WTC11 (cell line): Measurements from ENCODE around the gene ALAD. TPM values are rescaled to one million over a fixed set of nuclear protein-coding genes. Genes with fewer than 3 reads are reported as not detected.

Experiments
- ATAC-seq: fragments of 200-7000 bp; cut with Tn5 transposase; 2 replicates; pipeline ENCODE4 v1.10.0; 2021; ENCODE audit warnings: mild to moderate bottlenecking, moderate library complexity
- CTCF ChIA-PET: fragments of 300-600 bp; sonication (Branson Sonifier 250); formaldehyde crosslinking; loops from one replicate; lab custom pipeline; 2021; ENCODE audit warnings: antibody characterized with exemption; lab: Charles Lee
- POLR2A ChIA-PET: fragments of 350-600 bp; sonication (Branson Sonifier 250); formaldehyde crosslinking; loops from one replicate; lab custom pipeline; 2021; ENCODE audit warnings: antibody characterized with exemption; lab: Charles Lee
- DNase-seq: peaks from one replicate; pipeline ENCODE4 v3.0.0; 2021; ENCODE audit warnings: low spot score
- H3K27ac Mint-ChIP-seq: 2 replicates; pipeline ENCODE4 v1.8.0; 2021; ENCODE audit warnings: mixed read lengths
- H3K27me3 Mint-ChIP-seq: 2 replicates; pipeline ENCODE4 v1.8.0; 2021; ENCODE audit warnings: low read depth, mild to moderate bottlenecking, moderate library complexity, mixed read lengths
- H3K36me3 Mint-ChIP-seq: 2 replicates; pipeline ENCODE4 v1.8.0; 2021; ENCODE audit warnings: mixed read lengths
- H3K4me1 Mint-ChIP-seq: 2 replicates; pipeline ENCODE4 v1.8.0; 2022; ENCODE audit warnings: mixed read lengths
- H3K4me3 Mint-ChIP-seq: 2 replicates; pipeline ENCODE4 v1.8.0; 2021; ENCODE audit warnings: mild to moderate bottlenecking, moderate library complexity, mixed read lengths
- H3K9me3 Mint-ChIP-seq: 2 replicates; pipeline ENCODE4 v1.8.0; 2021; ENCODE audit warnings: mixed read lengths
- ATF2 ChIP-seq: sonication (generic); formaldehyde crosslinking; IDR thresholded peaks from 2 replicates; pipeline ENCODE4 v1.8.1; 2022; ENCODE audit warnings: low read depth, missing genetic modification reagents, borderline replicate concordance
- E2F4 ChIP-seq: sonication (generic); formaldehyde crosslinking; IDR thresholded peaks from 2 replicates; pipeline ENCODE4 v1.8.1; 2022; ENCODE audit warnings: low read depth, mild to moderate bottlenecking, moderate library complexity, missing genetic modification reagents, borderline replicate concordance
- ELF4 ChIP-seq: sonication (generic); formaldehyde crosslinking; IDR thresholded peaks from 2 replicates; pipeline ENCODE4 v1.8.1; 2022; ENCODE audit warnings: low read depth, mild to moderate bottlenecking, moderate library complexity, missing genetic modification reagents
- ETV6 ChIP-seq: sonication (generic); formaldehyde crosslinking; IDR thresholded peaks from 2 replicates; pipeline ENCODE4 v1.8.1; 2022; ENCODE audit warnings: mild to moderate bottlenecking, missing genetic modification reagents
- GABPB1 ChIP-seq: sonication (generic); formaldehyde crosslinking; IDR thresholded peaks from 2 replicates; pipeline ENCODE4 v1.8.1; 2023; ENCODE audit warnings: mild to moderate bottlenecking, missing genetic modification reagents
- JAZF1 ChIP-seq: fragments of 250-450 bp; sonication (Bioruptor Pico); IDR thresholded peaks from 2 replicates; pipeline ENCODE4 v1.9.0; 2021; ENCODE audit warnings: moderate library complexity, mild to moderate bottlenecking, inconsistent platforms
- KAT7 ChIP-seq: sonication (generic); formaldehyde crosslinking; IDR thresholded peaks from 2 replicates; pipeline ENCODE4 v1.8.1; 2023; ENCODE audit warnings: missing genetic modification reagents, mild to moderate bottlenecking, borderline replicate concordance
- NFATC4 ChIP-seq: fragments of 250-450 bp; sonication (Bioruptor Pico); IDR thresholded peaks from 2 replicates; pipeline ENCODE4 v1.9.0; 2021; ENCODE audit warnings: mild to moderate bottlenecking
- NFYB ChIP-seq: sonication (generic); formaldehyde crosslinking; conservative IDR thresholded peaks from 2 replicates; pipeline ENCODE4 v1.8.0; 2022; ENCODE audit warnings: low read depth, missing genetic modification reagents
- OVOL2 ChIP-seq: fragments of 250-450 bp; sonication (Bioruptor Pico); IDR thresholded peaks from 2 replicates; pipeline ENCODE4 v1.9.0; 2021; ENCODE audit warnings: mild to moderate bottlenecking, borderline replicate concordance
- SMAD3 ChIP-seq: sonication (generic); formaldehyde crosslinking; IDR thresholded peaks from 2 replicates; pipeline ENCODE4 v1.8.0; 2022; ENCODE audit warnings: missing genetic modification reagents, mild to moderate bottlenecking, borderline replicate concordance
- SMAD4 ChIP-seq: sonication (generic); formaldehyde crosslinking; IDR thresholded peaks from 2 replicates; pipeline ENCODE4 v1.8.0; 2022; ENCODE audit warnings: mild to moderate bottlenecking, missing genetic modification reagents
- ZBTB21 ChIP-seq: sonication (generic); formaldehyde crosslinking; IDR thresholded peaks from 2 replicates; pipeline ENCODE4 v1.8.1; 2023; ENCODE audit warnings: mild to moderate bottlenecking, missing genetic modification reagents, borderline replicate concordance
- ZNF121 ChIP-seq: sonication (generic); formaldehyde crosslinking; IDR thresholded peaks from 2 replicates; pipeline ENCODE4 v1.8.0; 2023; ENCODE audit warnings: missing genetic modification reagents
- ZNF232 ChIP-seq: sonication (generic); formaldehyde crosslinking; IDR thresholded peaks from 2 replicates; pipeline ENCODE4 v1.8.0; 2022; ENCODE audit warnings: mild to moderate bottlenecking, missing genetic modification reagents
- ZNF263 ChIP-seq: sonication (generic); formaldehyde crosslinking; IDR thresholded peaks from 2 replicates; pipeline ENCODE4 v1.8.1; 2022; ENCODE audit warnings: low read depth, mild to moderate bottlenecking, moderate library complexity, missing genetic modification reagents
- ZNF532 ChIP-seq: fragments of 250-450 bp; sonication (Bioruptor Pico); IDR thresholded peaks from 2 replicates; pipeline ENCODE4 v1.9.0; 2021; ENCODE audit warnings: mild to moderate bottlenecking, borderline replicate concordance
- ZNF671 ChIP-seq: fragments of 250-450 bp; sonication (Bioruptor Pico); IDR thresholded peaks from 2 replicates; pipeline ENCODE4 v1.8.0; 2021; ENCODE audit warnings: mild to moderate bottlenecking
- ZSCAN18 ChIP-seq: fragments of 250-450 bp; sonication (Bioruptor Pico); IDR thresholded peaks from 2 replicates; pipeline ENCODE4 v2.1.2; 2022; ENCODE audit warnings: mild to moderate bottlenecking, moderate library complexity
- total RNA-seq: library from RNA; stranded (reverse); gene quantifications from 3 replicates; pipeline ENCODE4 v1.2.3, GENCODE V29; 2021
- TF ChIP-seq, protein P1 (sequence below): fragments of 250-450 bp; sonication (Bioruptor Pico); IDR thresholded peaks from 2 replicates; pipeline ENCODE4 v1.8.0; 2021; ENCODE audit warnings: mild to moderate bottlenecking

ALAD gene
- total RNA-seq, 1 experiment from 2014 or later = 15.9 TPM

- TF ChIP-seq SMAD4 (CRISPR knock-in tag) = no peak
- TF ChIP-seq ELF4 = no peak
- no peak for TF ChIP-seq NFYB
- TF ChIP-seq, protein P1, sequence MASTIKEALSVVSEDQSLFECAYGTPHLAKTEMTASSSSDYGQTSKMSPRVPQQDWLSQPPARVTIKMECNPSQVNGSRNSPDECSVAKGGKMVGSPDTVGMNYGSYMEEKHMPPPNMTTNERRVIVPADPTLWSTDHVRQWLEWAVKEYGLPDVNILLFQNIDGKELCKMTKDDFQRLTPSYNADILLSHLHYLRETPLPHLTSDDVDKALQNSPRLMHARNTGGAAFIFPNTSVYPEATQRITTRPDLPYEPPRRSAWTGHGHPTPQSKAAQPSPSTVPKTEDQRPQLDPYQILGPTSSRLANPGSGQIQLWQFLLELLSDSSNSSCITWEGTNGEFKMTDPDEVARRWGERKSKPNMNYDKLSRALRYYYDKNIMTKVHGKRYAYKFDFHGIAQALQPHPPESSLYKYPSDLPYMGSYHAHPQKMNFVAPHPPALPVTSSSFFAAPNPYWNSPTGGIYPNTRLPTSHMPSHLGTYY (CRISPR knock-in tag) = no peak
- TF ChIP-seq ZNF671 (CRISPR knock-in tag) = no peak
- no peak for TF ChIP-seq SMAD3
- no peak for TF ChIP-seq ZBTB21 (CRISPR knock-in tag)
- TF ChIP-seq KAT7 (CRISPR knock-in tag) = no peak
- no peak for TF ChIP-seq JAZF1 (CRISPR knock-in tag)
- no peak for TF ChIP-seq ZNF232 (CRISPR knock-in tag)
- TF ChIP-seq E2F4 = no peak
- no peak for TF ChIP-seq ZNF263
- no peak for TF ChIP-seq ATF2
- TF ChIP-seq NFATC4 (CRISPR knock-in tag) = no peak
- TF ChIP-seq ZNF121 (CRISPR knock-in tag) = no peak
- TF ChIP-seq ETV6 = no peak
- TF ChIP-seq ZSCAN18 (CRISPR knock-in tag) = no peak
- no peak for TF ChIP-seq ZNF532 (CRISPR knock-in tag)
- TF ChIP-seq OVOL2 (CRISPR knock-in tag) = no peak
- TF ChIP-seq GABPB1 = no peak
These were observed 27.1 kb upstream of the ALAD start for GRCh38 chr9:113428062-113428615.

More at GRCh38 chr9:113428062-113428615, 27.1 kb upstream of the ALAD start:
- no peaks in the 10 kb centered on the region for H3K36me3 Mint-ChIP-seq
- no peak overlapping the region for H3K27ac Mint-ChIP-seq
- ChIA-PET CTCF (no interaction called here), POLR2A (no interaction called here)
- no peak for DNase-seq
- ATAC-seq = no peak
- H3K27me3 Mint-ChIP-seq = peaks cover 31% of the 10 kb centered on the region
- no peak overlapping the region for H3K4me3 Mint-ChIP-seq
- peaks cover 7% of the 10 kb centered on the region for H3K9me3 Mint-ChIP-seq
- peaks cover 10% of the 10 kb centered on the region for H3K4me1 Mint-ChIP-seq
